GM21717 (cell line): Measurements from ENCODE around the gene SRGAP3.

Experiments used
- ATAC-seq: cut with Tn5 transposase; IDR thresholded peaks from one replicate; pipeline ENCODE4 v1.9.1; 2021; ENCODE audit warnings: mild to moderate bottlenecking, moderate library complexity; ENCODE audit not compliant: unreplicated experiment

Gene SRGAP3

GRCh38 chr3:9067352-9067975 lies 182.0 kb downstream of the SRGAP3 start:
- no peak for ATAC-seq

- no peak for ATAC-seq
These were observed 182.7 kb downstream of the SRGAP3 start for GRCh38 chr3:9066775-9067174.

GRCh38 chr3:9066141-9066540 lies 183.3 kb downstream of the SRGAP3 start:
- no peak for ATAC-seq

GRCh38 chr3:9064850-9065249 lies 184.6 kb downstream of the SRGAP3 start:
- no peak for ATAC-seq

- no peak for ATAC-seq
These were observed 185.2 kb downstream of the SRGAP3 start for GRCh38 chr3:9064251-9064650.

GRCh38 chr3:9062570-9062969 lies 186.9 kb downstream of the SRGAP3 start:
- ATAC-seq, result no peak

- ATAC-seq, result no peak
These were observed 187.8 kb downstream of the SRGAP3 start for GRCh38 chr3:9061634-9062033.

GRCh38 chr3:9059489-9060400 lies 189.7 kb downstream of the SRGAP3 start:
- no peak for ATAC-seq

- ATAC-seq, result no peak
These were observed 192.9 kb downstream of the SRGAP3 start for GRCh38 chr3:9056581-9056980.

- ATAC-seq, result no peak
These were observed 201.7 kb downstream of the SRGAP3 start for GRCh38 chr3:9047452-9048346.

GRCh38 chr3:9045371-9045770 lies 204.1 kb downstream of the SRGAP3 start:
- ATAC-seq, result no peak

- ATAC-seq, result no peak
These were observed 206.4 kb downstream of the SRGAP3 start for GRCh38 chr3:9043063-9043462.

- ATAC-seq, result no peak
These were observed 207.8 kb downstream of the SRGAP3 start for GRCh38 chr3:9041626-9042025.

GRCh38 chr3:9040996-9041395 lies 208.4 kb downstream of the SRGAP3 start:
- no peak for ATAC-seq

- no peak for ATAC-seq
These were observed 212.2 kb downstream of the SRGAP3 start for GRCh38 chr3:9037144-9037711.

GRCh38 chr3:9036404-9037131 lies 212.9 kb downstream of the SRGAP3 start:
- no peak for ATAC-seq

GRCh38 chr3:9035961-9036360 lies 213.5 kb downstream of the SRGAP3 start:
- ATAC-seq, result no peak

- no peak for ATAC-seq
These were observed 214.0 kb downstream of the SRGAP3 start for GRCh38 chr3:9035473-9035872.

GRCh38 chr3:9033867-9034266 lies 215.6 kb downstream of the SRGAP3 start:
- no peak for ATAC-seq

- no peak for ATAC-seq
These were observed 217.1 kb downstream of the SRGAP3 start for GRCh38 chr3:9032231-9032777.
